Esophagus muscularis mucosa (tissue), 2 donors: ENCODE measurements around the gene PARG.
"Not testable (repeated sequence)": the region's sequence is repeated elsewhere in the genome, so short reads cannot be mapped to it uniquely, and the experiment has no call there.

Experiments
- POLR2A ChIP-seq: fragments of 450-650 bp; IDR thresholded peaks from one replicate; pipeline ENCODE4 v1.6.1; 2017; ENCODE audit warnings: antibody characterized with exemption, moderate library complexity, mild to moderate bottlenecking, low read depth
- POLR2AphosphoS5 ChIP-seq, 2 donors: sonication (generic); formaldehyde crosslinking; IDR thresholded peaks; one replicate each; pipeline ENCODE4 v1.6.1; 2017; ENCODE audit warnings: antibody characterized with exemption in 2 of 2

- not testable (repeated sequence) for TF ChIP-seq POLR2AphosphoS5 (IDR thresholded peaks at IDR 0.05); POLR2A
These were observed 69.1 kb downstream of the PARG start for GRCh38 chr10:49872740-49873139.
